Mesendoderm (in vitro differentiated cells): Measurements from ENCODE around the gene ADAMTSL1.

Source experiments
- DNase-seq: peaks from one replicate; pipeline ENCODE4 v3.0.0; 2013
- H2AK5ac ChIP-seq: 2 replicates; pipeline ENCODE4 v1.6.1; 2013; ENCODE audit warnings: low read length, inconsistent platforms
- H2BK120ac ChIP-seq: 2 replicates; pipeline ENCODE4 v1.6.1; 2013; ENCODE audit warnings: low read depth, mild to moderate bottlenecking, low read length, moderate library complexity, mixed read lengths
- H2BK15ac ChIP-seq: replicated peaks from 2 replicates; pipeline ENCODE4 v1.6.1; 2013; ENCODE audit warnings: low read depth, mild to moderate bottlenecking, moderate library complexity
- H2BK5ac ChIP-seq: 2 replicates; pipeline ENCODE4 v1.6.1; 2013; ENCODE audit warnings: low read length, inconsistent platforms
- H3K18ac ChIP-seq: 2 replicates; pipeline ENCODE4 v1.6.1; 2013; ENCODE audit warnings: mild to moderate bottlenecking, low read length, mixed read lengths
- H3K23ac ChIP-seq: one replicate; pipeline ENCODE4 v1.6.1; 2013; ENCODE audit warnings: low read length
- H3K27ac ChIP-seq: 2 replicates; pipeline ENCODE4 v1.5.1; 2013; ENCODE audit warnings: low read depth, mild to moderate bottlenecking, inconsistent platforms, low read length, moderate library complexity
- H3K27me3 ChIP-seq: 2 replicates; pipeline ENCODE4 v1.6.1; 2013; ENCODE audit warnings: low read length, control low read depth, mild to moderate bottlenecking, inconsistent platforms; ENCODE audit not compliant: insufficient read depth, poor library complexity
- H3K36me3 ChIP-seq: 2 replicates; pipeline ENCODE4 v1.6.1; 2013; ENCODE audit warnings: low read length, inconsistent platforms; ENCODE audit not compliant: control insufficient read depth, insufficient read depth
- H3K4ac ChIP-seq: one replicate; pipeline ENCODE4 v1.6.1; 2013; ENCODE audit warnings: low read depth, mild to moderate bottlenecking, low read length, moderate library complexity
- H3K4me1 ChIP-seq: 2 replicates; pipeline ENCODE4 v1.6.1; 2013; ENCODE audit warnings: low read depth, low read length, inconsistent platforms; ENCODE audit not compliant: control insufficient read depth
- H3K4me2 ChIP-seq: 2 replicates; pipeline ENCODE4 v1.6.1; 2013; ENCODE audit warnings: low read length
- H3K4me3 ChIP-seq: 2 replicates; pipeline ENCODE4 v1.5.1; 2013; ENCODE audit warnings: mild to moderate bottlenecking, low read length
- H3K56ac ChIP-seq: one replicate; pipeline ENCODE4 v1.6.1; 2013; ENCODE audit warnings: low read length
- H3K79me1 ChIP-seq: 2 replicates; pipeline ENCODE4 v1.6.1; 2013; ENCODE audit warnings: low read length, inconsistent platforms
- H3K79me2 ChIP-seq: 2 replicates; pipeline ENCODE4 v1.6.1; 2013; ENCODE audit warnings: mild to moderate bottlenecking, low read length; ENCODE audit not compliant: control insufficient read depth, insufficient read depth
- H3K9ac ChIP-seq: 2 replicates; pipeline ENCODE4 v1.6.1; 2013; ENCODE audit warnings: low read length, inconsistent platforms
- H4K5ac ChIP-seq: one replicate; pipeline ENCODE4 v1.6.1; 2013; ENCODE audit warnings: low read length
- H4K8ac ChIP-seq: one replicate; pipeline ENCODE4 v1.6.1; 2013; ENCODE audit warnings: low read depth, mild to moderate bottlenecking, control low read depth, low read length, moderate library complexity
- WGBS: extraction: QIAGEN DNeasy Blood & Tissue Kit; methylation state at CpG from one replicate; pipeline ENCODE4 v1.1.7; 2013; ENCODE audit warnings: low lambda C conversion rate, missing lambda C conversion rate; ENCODE audit not compliant: insufficient coverage; ENCODE audit errors: extremely low coverage; 5-methylcytosine and 5-hydroxymethylcytosine counted together

Gene ADAMTSL1

DNA sequence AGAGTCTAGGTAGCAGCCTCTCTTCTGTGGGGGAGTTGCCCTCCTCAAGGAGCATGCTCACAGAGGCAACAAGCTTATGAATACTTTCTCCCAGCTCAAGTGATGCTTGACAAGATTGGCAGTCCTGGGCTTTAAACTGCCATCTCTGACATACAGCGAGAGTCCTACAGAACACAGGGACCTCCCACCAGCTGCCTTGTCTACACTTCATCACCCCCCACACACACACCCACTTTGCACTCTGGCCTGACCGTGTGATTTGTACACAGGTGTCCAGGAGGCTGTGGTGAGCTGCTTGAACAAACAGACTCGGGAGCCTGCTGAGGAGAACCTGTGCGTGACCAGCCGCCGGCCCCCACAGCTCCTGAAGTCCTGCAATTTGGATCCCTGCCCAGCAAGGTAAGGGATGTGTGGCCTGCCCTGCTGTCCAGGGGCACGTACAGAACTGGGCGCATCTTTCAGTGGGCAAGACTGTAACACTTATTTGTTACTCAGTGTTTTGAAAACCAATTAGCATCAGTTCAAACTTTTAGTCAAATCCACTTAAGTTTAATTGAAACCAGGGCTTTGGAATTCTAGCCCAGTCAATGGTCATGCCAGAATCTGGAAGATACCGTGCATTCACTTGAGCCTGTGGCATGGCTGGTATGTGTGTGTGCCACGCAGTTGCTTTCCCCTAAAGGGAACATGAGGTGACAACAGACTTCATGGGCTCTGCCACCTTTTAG is 247.5 kb downstream of the ADAMTSL1 start:
- no peak overlapping the region for H2AK5ac ChIP-seq
- H3K4me2 ChIP-seq: no peak overlapping the region
- H3K36me3 ChIP-seq: no peaks in the 10 kb centered on the region
- H2BK15ac ChIP-seq: no peak overlapping the region
- no peaks in the 10 kb centered on the region for H3K4me1 ChIP-seq
- H3K79me2 ChIP-seq: no peaks in the 10 kb centered on the region
- H3K4ac ChIP-seq: no peak overlapping the region
- no peak overlapping the region for H3K18ac ChIP-seq
- no peak overlapping the region for H3K23ac ChIP-seq
- no peak overlapping the region for H3K9ac ChIP-seq
- no peak overlapping the region for H3K27ac ChIP-seq
- no peak overlapping the region for H2BK120ac ChIP-seq
- no peak for DNase-seq
- H3K27me3 ChIP-seq: no peaks in the 10 kb centered on the region
- no peak overlapping the region for H4K8ac ChIP-seq
- WGBS: no CpG with 5 or more reads among the region's 10 CpGs
- H2BK5ac ChIP-seq: no peak overlapping the region
- no peak overlapping the region for H3K4me3 ChIP-seq
- no peak overlapping the region for H3K56ac ChIP-seq
- H3K79me1 ChIP-seq: no peaks in the 10 kb centered on the region
- no peak overlapping the region for H4K5ac ChIP-seq

DNA sequence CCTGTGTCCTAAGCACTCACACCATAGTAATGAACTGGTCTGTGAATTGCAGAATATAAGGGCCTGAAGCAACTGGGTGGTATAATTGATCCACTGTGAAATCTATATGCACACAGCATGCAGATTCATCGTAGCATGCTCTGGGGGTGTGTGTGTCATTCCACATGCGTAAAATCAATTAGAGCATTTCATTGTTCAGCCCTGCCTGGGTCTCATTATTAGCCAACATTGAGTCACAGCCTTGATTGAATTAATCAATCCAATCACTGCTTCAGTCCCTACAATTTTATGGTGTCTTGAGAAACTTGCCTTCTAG is 248.0 kb downstream of the ADAMTSL1 start:
- Histone ChIP-seq H3K56ac (no peak overlapping the region), H3K4me2 (no peak overlapping the region), H2BK120ac (no peak overlapping the region), H3K18ac (no peak overlapping the region), H3K27me3 (no peaks in the 10 kb centered on the region), H3K9ac (no peak overlapping the region), H3K4ac (no peak overlapping the region), H3K4me3 (no peak overlapping the region), H3K4me1 (no peaks in the 10 kb centered on the region), H3K27ac (no peak overlapping the region), H4K8ac (no peak overlapping the region), H3K23ac (no peak overlapping the region), H3K36me3 (no peaks in the 10 kb centered on the region), H3K79me2 (no peaks in the 10 kb centered on the region), H3K79me1 (no peaks in the 10 kb centered on the region), H2BK15ac (no peak overlapping the region), H4K5ac (no peak overlapping the region), H2AK5ac (no peak overlapping the region), H2BK5ac (no peak overlapping the region)
- no CpG with 5 or more reads among the region's 2 CpGs for WGBS
- no peak for DNase-seq

DNA sequence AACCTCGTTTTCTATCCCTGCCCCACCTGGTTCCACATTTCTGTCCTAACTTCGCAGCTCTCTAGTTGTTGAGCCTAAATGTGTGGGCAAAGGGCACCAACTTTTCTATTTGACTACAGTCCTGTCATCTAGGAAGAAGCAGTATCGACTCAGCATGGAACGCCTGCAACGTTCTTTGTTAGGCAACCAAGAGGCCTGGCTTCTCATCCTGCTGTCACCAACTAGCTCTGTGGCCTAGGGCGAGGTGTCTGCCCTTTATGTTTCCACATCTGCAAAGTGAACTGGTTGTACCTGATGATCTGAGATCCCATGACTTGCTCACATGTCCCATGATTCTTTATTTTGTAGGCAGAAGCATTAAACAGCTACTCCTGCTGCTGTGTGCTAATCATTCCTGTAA is 248.9 kb downstream of the ADAMTSL1 start:
- H2BK120ac ChIP-seq: no peak overlapping the region
- no peak for DNase-seq
- no peak overlapping the region for H3K9ac ChIP-seq

DNA sequence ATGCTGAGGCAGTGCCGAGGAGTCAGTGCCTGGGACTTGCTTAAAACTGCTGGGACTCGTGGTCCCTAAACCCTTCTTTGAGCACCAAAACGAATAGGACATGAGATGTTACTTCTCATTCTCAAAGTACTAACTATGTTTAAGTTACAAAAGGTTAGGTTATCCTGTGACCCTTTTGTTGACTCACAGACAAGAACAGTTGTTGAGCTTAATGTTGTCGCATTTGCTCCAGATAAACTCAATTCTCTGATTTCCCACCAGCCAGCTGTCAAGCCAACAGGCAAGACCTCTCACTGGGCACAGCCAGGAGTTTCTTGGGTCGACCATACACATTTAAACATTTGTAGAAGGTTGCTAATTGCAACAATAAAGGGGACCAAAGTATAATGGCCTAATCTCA is 249.4 kb downstream of the ADAMTSL1 start:
- H2BK15ac ChIP-seq: no peak overlapping the region
- no peak overlapping the region for H3K23ac ChIP-seq
- H2BK120ac ChIP-seq: no peak overlapping the region
- no peak overlapping the region for H3K4me2 ChIP-seq
- no peak overlapping the region for H2BK5ac ChIP-seq
- no peak overlapping the region for H3K27ac ChIP-seq
- no peak overlapping the region for H3K4me3 ChIP-seq
- no peaks in the 10 kb centered on the region for H3K27me3 ChIP-seq
- H4K5ac ChIP-seq: no peak overlapping the region
- H2AK5ac ChIP-seq: no peak overlapping the region
- no peaks in the 10 kb centered on the region for H3K36me3 ChIP-seq
- no peaks in the 10 kb centered on the region for H3K4me1 ChIP-seq
- WGBS: no CpG with 5 or more reads among the region's 5 CpGs
- H3K9ac ChIP-seq: no peak overlapping the region
- H3K56ac ChIP-seq: no peak overlapping the region
- no peak overlapping the region for H3K18ac ChIP-seq
- H3K79me1 ChIP-seq: no peaks in the 10 kb centered on the region
- no peak for DNase-seq
- H4K8ac ChIP-seq: no peak overlapping the region
- no peak overlapping the region for H3K4ac ChIP-seq
- H3K79me2 ChIP-seq: no peaks in the 10 kb centered on the region

More for the DNA sequence above, 248.9 kb downstream of the ADAMTSL1 start:
- Histone ChIP-seq H3K4me1 (no peaks in the 10 kb centered on the region), H3K27ac (no peak overlapping the region), H2BK5ac (no peak overlapping the region), H3K36me3 (no peaks in the 10 kb centered on the region), H3K56ac (no peak overlapping the region), H4K5ac (no peak overlapping the region), H3K4me3 (no peak overlapping the region), H4K8ac (no peak overlapping the region), H3K4ac (no peak overlapping the region), H3K27me3 (no peaks in the 10 kb centered on the region), H3K79me2 (no peaks in the 10 kb centered on the region), H3K79me1 (no peaks in the 10 kb centered on the region), H3K23ac (no peak overlapping the region), H3K4me2 (no peak overlapping the region), H3K18ac (no peak overlapping the region), H2AK5ac (no peak overlapping the region), H2BK15ac (no peak overlapping the region)
- WGBS: no CpG with 5 or more reads among the region's 6 CpGs

DNA sequence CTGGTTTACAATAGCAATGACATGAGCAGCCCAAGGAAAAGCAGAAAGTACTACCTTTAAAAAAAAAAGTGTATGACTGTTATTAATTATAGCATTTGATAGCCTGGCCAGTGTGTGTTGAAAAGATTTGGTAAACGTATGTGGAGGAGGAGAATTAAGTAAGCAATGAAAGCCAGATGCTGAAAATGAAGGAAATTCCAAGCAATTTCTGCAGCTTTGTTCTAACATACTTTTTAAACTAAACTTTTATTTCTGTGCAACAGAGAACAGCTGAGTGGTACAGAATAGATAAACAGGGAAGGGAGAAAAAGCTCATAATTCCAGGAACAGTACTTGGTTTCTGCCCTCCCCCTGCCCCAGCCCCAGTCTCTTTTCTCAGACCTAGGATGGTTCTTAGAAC is 252.6 kb downstream of the ADAMTSL1 start:
- no peak overlapping the region for H4K8ac ChIP-seq
- no peak overlapping the region for H3K27ac ChIP-seq
- H3K36me3 ChIP-seq: no peaks in the 10 kb centered on the region
- H3K4me2 ChIP-seq: no peak overlapping the region
- H2BK5ac ChIP-seq: no peak overlapping the region
- no peaks in the 10 kb centered on the region for H3K79me2 ChIP-seq
- H2BK15ac ChIP-seq: no peak overlapping the region
- H2BK120ac ChIP-seq: no peak overlapping the region
- no peak for DNase-seq
- no peak overlapping the region for H3K56ac ChIP-seq
- no peaks in the 10 kb centered on the region for H3K4me1 ChIP-seq
- H2AK5ac ChIP-seq: no peak overlapping the region
- H3K4ac ChIP-seq: no peak overlapping the region
- H3K23ac ChIP-seq: no peak overlapping the region
- no peaks in the 10 kb centered on the region for H3K79me1 ChIP-seq
- H3K9ac ChIP-seq: no peak overlapping the region
- no peaks in the 10 kb centered on the region for H3K27me3 ChIP-seq
- WGBS: 100% methylated on average over 1 of the region's 1 CpG
- no peak overlapping the region for H3K4me3 ChIP-seq
- H4K5ac ChIP-seq: no peak overlapping the region
- no peak overlapping the region for H3K18ac ChIP-seq

DNA sequence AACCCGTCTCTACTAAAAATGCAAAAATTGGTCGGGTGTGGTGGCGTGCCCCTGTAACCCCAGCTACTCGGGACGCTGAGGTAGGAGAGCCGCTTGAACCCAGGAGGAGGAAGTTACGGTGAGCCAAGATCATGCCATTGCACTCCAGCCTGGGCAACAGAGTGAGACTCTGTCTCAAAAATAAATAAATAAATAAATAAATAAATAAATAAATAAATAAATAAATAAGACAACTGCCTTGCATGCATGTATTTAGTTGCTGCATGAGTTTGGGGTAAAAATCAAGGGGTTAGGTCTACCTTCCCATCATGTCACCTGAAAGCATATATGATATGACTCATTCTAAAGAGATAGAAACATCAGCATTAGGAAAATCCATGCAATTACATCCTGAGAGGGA is 254.0 kb downstream of the ADAMTSL1 start:
- H3K23ac ChIP-seq: no peak overlapping the region

More for the DNA sequence above, 254.0 kb downstream of the ADAMTSL1 start:
- no peak overlapping the region for H2BK15ac ChIP-seq
- no peak overlapping the region for H3K27ac ChIP-seq
- no peak overlapping the region for H3K9ac ChIP-seq
- H3K27me3 ChIP-seq: no peaks in the 10 kb centered on the region
- no peaks in the 10 kb centered on the region for H3K36me3 ChIP-seq
- H3K56ac ChIP-seq: no peak overlapping the region
- no peaks in the 10 kb centered on the region for H3K79me1 ChIP-seq
- no peak overlapping the region for H4K5ac ChIP-seq
- H2BK5ac ChIP-seq: no peak overlapping the region
- H4K8ac ChIP-seq: no peak overlapping the region
- no peak for DNase-seq
- H3K18ac ChIP-seq: no peak overlapping the region
- H2BK120ac ChIP-seq: no peak overlapping the region
- no peak overlapping the region for H2AK5ac ChIP-seq
- H3K4ac ChIP-seq: no peak overlapping the region
- H3K4me2 ChIP-seq: no peak overlapping the region
- H3K4me1 ChIP-seq: peaks cover 2% of the 10 kb centered on the region
- no peaks in the 10 kb centered on the region for H3K79me2 ChIP-seq
- no peak overlapping the region for H3K4me3 ChIP-seq
- WGBS: no CpG with 5 or more reads among the region's 7 CpGs
